HG02840 (cell line): ENCODE measurements around the gene RALGAPA1.
"Not testable (repeated sequence)": the region's sequence is repeated elsewhere in the genome, so short reads cannot be mapped to it uniquely, and the experiment has no call there.

Experiments
- ATAC-seq: cut with Tn5 transposase; IDR thresholded peaks from one replicate; pipeline ENCODE4 v1.9.1; 2021; ENCODE audit warnings: mild to moderate bottlenecking, moderate library complexity, moderate number of reproducible peaks; ENCODE audit not compliant: unreplicated experiment, low FRiP score

RALGAPA1 gene

DNA sequence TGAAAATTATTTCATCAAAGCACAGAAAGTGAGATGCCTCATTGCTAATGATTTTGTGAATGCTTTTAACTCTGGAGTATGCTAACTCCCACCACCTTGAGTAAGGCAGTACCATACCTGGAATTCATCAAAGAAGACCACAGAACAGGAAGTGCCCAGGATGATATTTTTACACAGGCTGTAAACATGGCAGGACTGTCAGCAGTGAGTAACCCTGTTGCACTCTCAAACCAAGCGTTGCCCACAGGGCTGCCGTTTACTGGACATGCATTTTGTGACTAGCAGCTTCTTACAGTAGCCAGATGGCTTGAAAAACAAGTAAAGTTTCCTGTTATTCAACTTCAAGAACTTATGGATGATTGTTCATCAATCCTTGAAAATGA lies 42.4 kb downstream of the RALGAPA1 start:
- ATAC-seq = no peak

DNA sequence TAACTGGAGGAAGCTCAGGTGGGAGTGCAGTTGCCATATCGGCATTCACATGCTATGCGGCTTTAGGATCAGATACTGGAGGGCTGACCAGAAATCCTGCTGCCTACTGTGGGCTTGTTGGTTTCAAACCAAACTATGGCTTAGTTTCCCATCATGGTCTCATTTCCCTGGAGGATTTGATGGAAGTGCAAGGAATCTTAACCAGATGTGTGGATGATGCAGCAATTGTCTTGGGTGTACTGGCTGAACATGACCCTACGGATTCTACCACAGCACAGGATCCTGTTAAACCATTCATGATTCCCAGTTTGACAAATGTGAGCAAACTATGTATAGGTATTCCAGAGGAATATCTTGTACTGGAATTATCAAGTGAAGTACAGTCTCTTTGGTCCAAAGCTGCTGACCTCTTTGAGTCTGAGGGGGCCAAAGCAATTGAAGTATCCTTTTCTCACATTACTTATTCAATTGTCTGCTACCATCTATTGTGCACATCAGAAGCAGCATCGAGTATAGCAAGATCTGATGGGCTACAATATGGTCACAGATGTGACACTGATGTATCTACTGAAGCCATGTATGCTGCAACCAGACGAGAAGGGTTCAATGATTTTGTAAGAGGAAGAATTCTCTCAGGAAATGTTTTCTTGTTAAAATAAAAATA lies 42.9 kb downstream of the RALGAPA1 start:
- ATAC-seq = no peak

DNA sequence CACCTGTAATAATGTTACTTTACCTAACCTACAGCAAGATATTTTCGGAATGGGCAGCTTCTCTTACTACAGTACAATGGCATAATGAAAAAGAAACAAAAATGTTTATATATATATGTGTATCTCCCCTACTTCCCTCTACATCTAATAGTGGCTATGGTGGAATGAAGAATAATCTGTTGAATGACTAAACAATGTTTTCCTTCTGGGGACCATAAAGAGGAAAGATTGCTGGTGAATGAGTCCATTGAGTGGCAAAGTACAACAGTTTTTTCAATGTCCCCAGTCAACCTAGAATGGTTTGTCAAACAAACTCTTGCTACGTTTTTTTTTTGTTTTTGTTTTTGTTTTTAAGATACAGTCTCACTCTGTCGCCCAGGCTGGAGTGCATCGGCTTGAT lies 47.2 kb downstream of the RALGAPA1 start:
- ATAC-seq = no peak

DNA sequence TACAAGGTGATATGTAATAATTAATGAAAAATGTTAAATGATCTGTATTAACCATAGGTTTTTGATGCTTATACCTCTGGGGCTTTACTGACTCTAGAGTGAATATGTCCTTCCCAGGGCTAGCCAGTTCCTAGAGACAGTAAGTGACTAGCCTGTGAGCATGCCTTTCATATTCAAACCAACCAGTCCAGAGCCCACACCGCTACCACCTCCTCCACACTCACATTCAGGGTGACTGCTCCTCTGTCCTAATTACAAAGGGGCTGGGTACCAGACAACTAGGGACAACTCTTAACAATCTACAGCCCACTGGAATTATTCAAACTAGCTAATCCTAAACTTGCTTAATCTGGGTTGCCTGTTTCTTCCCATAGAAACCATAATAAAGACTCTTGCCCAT lies 49.0 kb downstream of the RALGAPA1 start:
- no peak for ATAC-seq

DNA sequence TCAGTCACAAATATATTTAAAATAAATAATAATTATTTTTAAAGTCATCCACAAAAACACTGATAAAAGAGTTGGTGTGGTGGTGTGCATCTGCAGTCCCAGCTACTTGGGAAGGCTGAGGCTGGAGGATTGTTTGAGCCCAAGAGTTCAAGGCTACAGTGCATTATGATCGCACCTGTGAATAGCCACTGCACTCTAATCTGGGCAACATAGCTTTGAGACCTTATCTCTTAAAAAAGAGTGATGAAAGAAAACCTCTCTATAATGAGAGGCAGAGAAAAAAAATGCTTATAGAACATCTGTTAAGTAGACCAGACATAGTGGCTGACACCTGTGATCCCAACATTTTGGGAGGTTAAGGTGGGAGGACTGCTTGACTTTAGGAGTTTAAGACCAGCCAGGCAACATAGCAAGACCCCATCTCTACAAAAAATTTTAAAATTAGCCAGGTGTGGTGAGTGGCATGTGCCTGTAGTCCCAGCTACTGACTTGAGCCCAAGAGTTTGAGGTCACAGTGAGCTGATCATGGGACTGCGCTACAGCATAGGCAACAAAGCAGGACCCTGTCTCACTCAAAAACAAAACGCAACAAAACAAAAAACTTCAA lies 50.5 kb downstream of the RALGAPA1 start:
- ATAC-seq = no peak

DNA sequence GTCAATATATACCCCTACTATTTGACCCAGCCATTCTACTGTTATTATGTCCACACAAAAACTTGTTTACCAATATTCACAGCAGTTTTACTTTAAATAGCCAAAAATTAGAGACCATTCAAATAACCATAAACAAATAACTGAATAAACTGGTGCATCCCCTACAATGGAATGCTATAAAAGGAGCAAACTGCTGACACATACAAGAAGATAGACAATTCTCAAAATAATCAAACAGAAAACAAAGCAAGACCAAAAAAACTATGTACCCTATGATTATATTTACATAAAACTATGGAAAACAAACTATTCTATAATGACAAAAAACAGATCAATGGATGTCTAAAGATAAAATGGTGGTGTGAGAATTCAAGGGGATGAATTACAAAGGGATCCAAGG lies 54.4 kb downstream of the RALGAPA1 start:
- no peak for ATAC-seq

DNA sequence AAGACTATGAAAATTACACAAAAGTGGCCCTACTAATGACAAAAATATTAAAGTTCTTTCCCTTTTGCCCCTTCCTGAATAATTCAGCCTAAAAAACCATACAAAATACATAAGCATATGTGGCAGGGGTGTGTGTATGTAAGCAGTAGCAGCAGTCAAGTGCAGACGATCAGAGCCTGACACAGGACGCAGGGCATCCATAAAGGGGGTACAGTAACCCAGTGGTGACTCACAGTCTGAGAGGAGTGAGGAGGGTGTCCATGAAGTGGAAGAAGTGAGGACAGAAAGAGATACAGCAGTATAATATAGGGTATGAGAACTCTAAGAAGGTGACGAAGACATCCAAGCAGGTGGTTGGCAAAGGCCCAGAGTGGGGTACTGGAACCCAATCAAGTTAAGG lies 56.7 kb downstream of the RALGAPA1 start:
- no peak for ATAC-seq

DNA sequence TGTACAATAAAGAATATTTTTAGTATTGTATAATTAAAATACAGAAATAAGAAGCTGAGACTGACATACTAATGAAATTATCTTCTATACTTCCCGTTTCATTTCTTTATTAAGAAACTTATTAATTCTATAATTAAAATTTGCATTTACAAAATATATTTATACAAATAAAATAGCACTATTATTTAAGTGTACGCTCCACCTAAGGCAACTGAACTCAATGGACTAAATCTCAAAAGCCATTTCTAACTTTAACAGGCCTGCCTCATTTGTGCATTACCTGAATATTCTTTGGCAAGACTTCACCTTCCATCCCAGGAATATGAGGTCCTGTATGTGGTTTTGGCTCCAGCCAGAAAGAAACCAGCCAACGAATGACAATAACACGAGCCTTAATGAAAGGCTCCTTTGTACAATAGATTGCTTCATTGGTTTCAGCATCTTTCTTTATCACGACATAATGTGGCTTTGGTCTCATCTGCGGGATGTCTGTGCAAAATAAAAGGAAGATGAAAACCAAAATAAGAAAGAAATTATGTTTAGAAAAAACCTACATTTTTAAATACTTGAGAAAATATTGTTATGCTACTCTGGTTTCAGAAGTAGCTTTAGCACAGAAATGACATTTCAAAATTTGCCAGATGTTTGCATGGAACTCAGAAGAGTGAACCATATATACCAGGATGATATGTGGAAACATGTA lies 58.7 kb downstream of the RALGAPA1 start:
- ATAC-seq = no peak

DNA sequence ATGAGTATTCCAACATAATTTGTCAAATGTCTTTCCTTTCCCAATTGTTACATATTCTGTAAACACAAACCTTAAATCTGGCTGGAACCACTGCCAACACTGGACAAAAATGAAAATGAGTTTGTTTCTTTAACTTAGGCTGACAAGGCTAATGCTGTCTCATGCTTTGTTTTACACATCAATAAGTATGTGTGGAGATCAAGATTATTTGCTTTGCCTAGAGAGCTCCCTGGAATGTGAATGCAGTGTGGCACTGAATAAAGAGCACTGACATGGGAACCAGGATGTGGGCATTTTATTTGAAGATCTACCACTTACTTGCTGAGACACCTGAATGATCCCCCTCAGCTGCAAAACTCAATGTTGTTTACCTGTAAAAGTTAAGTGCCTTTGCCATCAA lies 61.7 kb downstream of the RALGAPA1 start:
- no peak for ATAC-seq

DNA sequence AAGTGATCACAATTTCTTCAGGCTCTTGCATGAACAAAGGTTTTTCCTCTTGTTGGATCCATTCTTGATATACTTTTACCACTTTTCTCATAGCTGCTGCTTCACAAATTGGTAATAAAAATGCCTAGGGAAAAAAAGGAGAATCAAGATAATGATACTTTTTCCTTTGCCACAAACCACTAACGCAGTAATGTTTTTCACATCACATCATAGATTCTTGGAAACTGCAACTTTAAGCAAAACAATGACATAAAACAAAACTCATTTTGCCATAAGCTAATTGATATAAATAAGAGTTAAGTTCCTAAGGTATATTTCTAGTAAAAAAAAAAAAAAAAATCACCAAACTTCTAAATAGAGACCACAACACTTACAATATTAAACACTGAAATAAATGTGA lies 66.7 kb downstream of the RALGAPA1 start:
- ATAC-seq = no peak

DNA sequence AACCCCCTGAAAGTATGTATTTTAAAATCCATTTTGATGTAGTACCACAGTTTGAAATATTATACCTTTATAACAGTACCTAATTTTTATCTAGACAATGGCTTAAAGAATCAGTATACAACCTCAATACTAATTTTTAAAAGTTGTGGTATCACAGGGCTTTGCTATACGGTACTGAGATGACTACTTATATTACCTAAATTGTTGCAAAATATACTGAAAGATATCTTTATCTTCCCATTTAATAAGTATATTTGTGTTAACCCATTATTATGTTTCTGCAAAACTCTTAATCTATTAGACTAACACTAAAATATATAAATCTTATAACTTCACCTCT lies 67.1 kb downstream of the RALGAPA1 start:
- no peak for ATAC-seq

DNA sequence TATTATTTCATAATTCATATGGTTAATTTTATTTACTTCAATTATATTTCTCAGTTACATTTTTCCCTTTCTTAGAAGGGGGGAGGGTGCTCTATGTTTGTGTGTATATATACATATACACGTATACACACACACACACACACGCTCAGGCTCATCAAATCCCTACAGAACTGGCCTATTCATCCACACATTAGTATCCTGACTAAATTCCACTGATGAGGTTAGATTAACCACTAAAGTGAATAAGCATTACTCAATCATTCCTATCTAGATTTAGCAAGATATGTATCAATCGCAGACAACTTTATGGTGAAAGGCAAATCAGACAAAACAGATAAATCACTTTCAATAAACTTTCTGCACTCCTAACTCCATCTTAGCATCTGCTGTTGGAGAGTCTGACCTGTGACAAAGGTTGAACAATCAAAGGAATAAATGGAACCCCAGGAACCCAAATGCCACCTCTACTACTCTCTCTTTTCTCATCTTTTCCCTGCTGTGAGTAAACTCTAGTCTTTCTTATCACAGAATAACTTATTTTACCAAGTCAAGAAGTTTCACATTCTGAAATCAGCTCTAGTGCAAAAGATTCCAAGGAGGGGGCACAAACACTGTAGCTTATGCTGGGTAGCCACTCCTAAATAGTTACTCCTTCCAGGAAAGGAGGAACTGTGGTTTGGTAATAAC lies 67.6 kb downstream of the RALGAPA1 start:
- ATAC-seq = no peak

DNA sequence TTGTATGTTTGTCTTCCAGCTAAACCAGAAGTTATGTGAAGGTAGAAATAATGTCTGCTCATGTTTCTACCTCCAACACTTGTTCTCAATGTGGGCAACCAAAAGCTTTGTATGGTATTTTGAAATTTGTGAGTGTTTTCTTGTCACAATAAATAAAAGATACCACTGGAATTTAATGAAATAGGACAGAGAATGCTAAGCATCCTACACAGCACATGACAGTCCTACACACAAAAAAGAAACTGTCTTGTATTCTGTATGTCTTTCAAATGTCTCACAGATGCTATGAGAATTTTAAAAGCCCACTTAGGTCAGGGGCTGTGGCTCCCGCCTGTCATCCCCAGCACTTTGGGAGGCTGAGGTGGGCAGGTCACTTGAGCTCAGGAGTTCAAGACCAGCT lies 68.9 kb downstream of the RALGAPA1 start:
- ATAC-seq = no peak

DNA sequence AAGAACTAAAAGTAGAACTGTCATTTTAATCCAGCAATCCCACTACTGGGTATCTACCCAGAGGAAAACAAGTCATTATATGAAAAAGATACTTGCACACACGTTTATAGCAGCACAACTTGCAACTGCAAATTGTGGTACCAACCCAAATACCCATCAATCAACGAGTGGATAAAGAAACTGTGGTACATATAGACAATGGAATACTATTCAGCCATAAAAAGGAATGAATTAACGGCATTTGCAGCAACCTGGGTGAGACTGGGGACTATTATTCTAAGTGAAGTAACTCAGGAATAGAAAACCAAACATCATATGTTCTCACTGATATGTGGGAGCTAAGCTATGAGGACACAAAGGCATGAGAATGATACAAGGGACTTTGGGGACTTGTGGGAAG lies 73.9 kb downstream of the RALGAPA1 start:
- ATAC-seq = not testable (repeated sequence)

DNA sequence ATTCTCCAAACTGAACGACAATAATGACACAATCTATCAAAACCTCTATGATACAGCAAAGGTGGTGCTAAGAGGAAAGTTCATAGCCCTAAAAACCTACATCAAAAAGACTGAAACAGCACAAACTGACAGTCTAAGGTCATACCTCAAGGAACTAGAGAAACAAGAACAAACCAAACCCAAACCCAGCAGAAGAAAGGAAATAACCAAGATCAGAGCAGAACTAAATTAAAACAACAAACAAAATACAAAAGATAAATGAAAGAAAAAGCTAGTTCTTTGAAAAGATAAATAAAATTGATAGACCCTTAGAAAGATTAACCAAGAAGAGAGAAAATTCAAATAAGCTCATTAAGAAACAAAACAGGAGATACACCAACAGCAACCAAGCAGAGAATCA lies 75.6 kb downstream of the RALGAPA1 start:
- ATAC-seq = not testable (repeated sequence)

DNA sequence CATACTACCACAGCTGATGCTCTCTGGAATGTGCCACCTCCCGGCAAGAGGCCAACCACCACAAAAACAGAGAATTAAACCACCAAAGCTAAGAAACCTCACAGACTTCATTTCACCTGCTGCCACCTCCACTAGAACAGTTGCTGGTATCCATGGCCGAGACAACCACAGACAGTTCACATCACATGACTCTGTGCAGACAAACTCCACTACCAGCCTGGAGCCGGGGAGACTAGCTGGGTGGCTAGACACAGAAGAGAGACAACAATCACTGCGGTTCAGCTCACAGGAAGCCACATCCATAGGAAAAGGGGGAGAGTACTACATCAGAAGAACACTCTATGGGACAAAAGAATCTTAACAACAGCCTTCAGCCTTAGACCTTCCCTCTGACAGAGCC lies 78.2 kb downstream of the RALGAPA1 start:
- no peak for ATAC-seq

DNA sequence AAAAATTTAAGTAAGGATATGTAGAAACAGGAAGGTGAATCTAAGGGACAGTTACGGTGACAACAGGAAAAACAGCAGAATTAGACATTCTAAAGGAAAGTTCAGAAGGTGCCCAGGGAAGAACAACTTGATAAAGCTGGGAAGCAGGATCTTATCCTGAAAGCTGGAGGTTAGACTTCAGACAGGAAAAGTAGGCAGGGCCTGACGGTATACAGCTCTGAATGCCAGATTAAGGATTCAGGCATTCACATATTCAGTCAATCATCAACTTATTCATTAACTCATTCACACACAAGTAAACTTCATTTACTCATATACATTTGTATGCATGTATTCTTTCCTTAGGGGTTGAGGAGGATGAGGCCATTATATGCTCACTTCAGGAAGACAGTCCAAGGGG lies 81.3 kb downstream of the RALGAPA1 start:
- ATAC-seq = no peak

DNA sequence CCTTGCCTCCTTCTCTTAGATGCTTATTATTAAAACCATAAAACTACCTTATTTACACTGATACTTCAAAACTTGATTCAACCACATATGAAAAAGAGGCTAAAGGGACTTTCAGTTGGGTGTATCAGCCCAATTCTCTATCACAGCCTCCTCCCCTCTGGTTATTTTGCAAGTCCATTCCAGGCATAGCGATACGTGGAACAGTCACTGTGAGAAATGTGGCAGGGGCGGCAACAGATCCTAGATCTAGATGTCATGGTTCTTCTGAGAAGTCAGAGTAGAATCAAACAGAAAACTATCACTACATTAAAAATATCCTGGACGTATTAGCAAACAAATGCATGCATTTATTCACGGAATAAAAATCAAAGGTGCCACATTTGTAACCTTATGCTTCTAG lies 83.2 kb downstream of the RALGAPA1 start:
- no peak for ATAC-seq

DNA sequence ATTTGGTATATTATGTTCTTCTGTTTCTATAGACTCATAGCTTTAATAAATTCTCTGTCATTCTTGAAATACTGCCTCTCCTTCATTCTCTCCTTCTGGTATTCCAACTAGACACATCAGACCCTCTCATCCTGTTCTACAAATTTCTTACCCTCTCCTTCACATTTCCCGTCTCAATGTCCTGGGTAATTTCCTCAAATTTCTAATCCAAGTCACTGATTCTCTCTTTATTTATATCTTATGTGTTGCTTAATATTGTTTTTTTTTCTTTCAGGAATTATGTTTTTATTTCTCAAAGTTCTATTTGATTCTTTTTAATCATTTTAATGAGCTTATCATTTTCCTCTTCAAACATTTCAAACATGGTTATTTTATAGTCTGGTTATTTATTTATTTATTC lies 94.0 kb downstream of the RALGAPA1 start:
- ATAC-seq = no peak

DNA sequence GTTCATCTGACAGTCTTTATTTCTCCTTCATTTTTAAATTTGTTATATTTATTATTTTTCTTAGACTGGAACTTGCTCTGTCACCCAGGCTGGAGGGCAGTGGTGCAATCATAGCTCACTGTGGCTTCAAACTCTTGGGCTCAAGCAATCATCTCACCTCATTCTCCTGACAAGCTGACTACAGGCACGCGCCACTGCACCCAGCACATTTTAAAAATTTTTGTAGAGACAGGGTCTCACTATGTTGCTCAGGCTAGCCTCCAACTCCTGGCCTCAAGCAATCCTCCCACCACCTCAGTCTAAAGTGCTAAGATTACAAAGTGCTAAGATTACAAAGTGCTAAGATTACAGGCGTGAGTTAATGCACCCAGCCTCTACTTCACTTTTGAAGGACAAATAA lies 96.6 kb downstream of the RALGAPA1 start:
- ATAC-seq = no peak

DNA sequence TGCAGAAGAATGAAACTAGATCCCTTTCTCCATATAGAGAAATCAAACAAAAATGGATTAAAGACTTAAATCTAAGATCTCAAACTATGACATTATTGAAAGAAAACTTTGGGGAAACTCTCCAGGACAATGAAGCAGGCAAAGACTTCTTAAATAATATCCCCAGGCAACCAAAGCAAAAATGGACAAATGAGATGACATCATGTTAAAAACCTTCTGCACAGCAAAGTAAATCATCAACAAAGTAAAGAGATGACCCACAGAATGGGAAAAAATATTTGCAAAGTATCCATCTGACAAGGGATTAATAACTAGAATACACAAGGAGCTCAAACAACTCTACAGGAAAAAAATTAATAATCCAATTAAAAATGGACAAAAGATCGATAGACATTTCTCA lies 101.0 kb downstream of the RALGAPA1 start:
- ATAC-seq = no peak

DNA sequence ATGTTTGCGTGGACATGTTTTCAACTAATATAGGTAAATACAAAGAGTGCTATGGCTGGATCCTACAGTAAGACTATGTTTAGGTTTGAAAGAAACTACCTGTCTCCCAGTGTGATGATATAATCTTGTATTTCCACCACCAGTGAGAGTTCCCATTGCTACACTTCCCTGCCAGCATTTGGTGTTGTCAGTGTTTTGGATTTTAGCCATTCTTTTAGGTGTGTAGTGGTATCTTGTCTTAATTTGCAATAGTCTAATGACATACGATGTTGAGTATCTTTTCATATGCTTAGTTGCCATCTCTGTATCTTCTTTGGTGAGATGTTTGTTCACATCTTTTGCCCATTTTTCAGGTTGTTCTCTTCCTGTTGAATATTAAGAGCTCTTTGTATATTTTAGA lies 103.5 kb downstream of the RALGAPA1 start:
- no peak for ATAC-seq
